ENCODE data around the gene KIZ.

KIZ gene

GRCh38 chr20:21125849-21126580 lies at the start of gene KIZ:
Gene KIZ, plus strand, starts transcription at chr20:21126082. Its CDS starts 34 bp downstream, at chr20:21126116.
- peak; percentile 85 to 87 for DNase-seq (ENCODE audit: low read depth in 2 of 2)

- DNase-seq (ENCODE audit: low read depth in 2 of 2): no peak
Observed at GRCh38 chr20:21077809-21078345, 48.0 kb upstream of the KIZ start.

- no peak for DNase-seq (ENCODE audit: low read depth in 2 of 2)
Observed at GRCh38 chr20:21082584-21082983, 43.3 kb upstream of the KIZ start.

- no peak for DNase-seq (ENCODE audit: low read depth in 2 of 2)
Observed at GRCh38 chr20:21083825-21084325, 42.0 kb upstream of the KIZ start.

GRCh38 chr20:21087862-21088540 lies 37.9 kb upstream of the KIZ start:
- DNase-seq (ENCODE audit: low read depth in 2 of 2): no peak

- DNase-seq (ENCODE audit: low read depth in 2 of 2): no peak
Observed at GRCh38 chr20:21089391-21089790, 36.5 kb upstream of the KIZ start.

GRCh38 chr20:21090111-21090618 lies 35.7 kb upstream of the KIZ start:
- no peak for DNase-seq (ENCODE audit: low read depth in 2 of 2)

- DNase-seq (ENCODE audit: low read depth in 2 of 2): no peak
Observed at GRCh38 chr20:21090721-21091120, 35.2 kb upstream of the KIZ start.

GRCh38 chr20:21092806-21093205 lies 33.1 kb upstream of the KIZ start:
- no peak for DNase-seq (ENCODE audit: low read depth in 2 of 2)

- DNase-seq (ENCODE audit: low read depth in 2 of 2): no peak
Observed at GRCh38 chr20:21096321-21097043, 29.4 kb upstream of the KIZ start.

GRCh38 chr20:21099751-21100577 lies 25.9 kb upstream of the KIZ start:
- DNase-seq (ENCODE audit: low read depth in 2 of 2): no peak

GRCh38 chr20:21100578-21101452 lies 25.1 kb upstream of the KIZ start:
- no peak for DNase-seq (ENCODE audit: low read depth in 2 of 2)

- no peak for DNase-seq (ENCODE audit: low read depth in 2 of 2)
Observed at GRCh38 chr20:21101453-21101931, 24.4 kb upstream of the KIZ start.

GRCh38 chr20:21101932-21102575 lies 23.8 kb upstream of the KIZ start:
- DNase-seq (ENCODE audit: low read depth in 2 of 2): no peak

GRCh38 chr20:21102603-21103311 lies 23.1 kb upstream of the KIZ start:
- no peak for DNase-seq (ENCODE audit: low read depth in 2 of 2)

GRCh38 chr20:21103582-21104465 lies 22.1 kb upstream of the KIZ start:
- no peak for DNase-seq (ENCODE audit: low read depth in 2 of 2)

GRCh38 chr20:21104466-21104761 lies 21.5 kb upstream of the KIZ start:
- no peak for DNase-seq (ENCODE audit: low read depth in 2 of 2)

- DNase-seq (ENCODE audit: low read depth in 2 of 2): no peak
Observed at GRCh38 chr20:21104921-21105320, 21.0 kb upstream of the KIZ start.

Data from fibroblast of skin of left quadriceps (primary cell).